IMR-90 (cell line): ENCODE measurements around the gene ARHGAP10. TPM values are rescaled to one million over a fixed set of nuclear protein-coding genes. Genes with fewer than 3 reads are reported as not detected.
"Not testable (repeated sequence)": the region's sequence is repeated elsewhere in the genome, so short reads cannot be mapped to it uniquely, and the experiment has no call there.

ENCODE experiments used
- ATAC-seq: fragments of 200-7000 bp; cut with Tn5 transposase; 2 replicates; pipeline ENCODE4 v1.9.1; 2020; ENCODE audit warnings: low read depth, mild to moderate bottlenecking, moderate library complexity
- BruUV-seq: library from RNA; stranded (reverse); fragments of 400-500 nt; replicated peaks from 2 replicates; lab custom pipeline; 2021; lab: Mats Ljungman, UMichigan
- CTCF ChIA-PET: fragments of 300-600 bp; formaldehyde crosslinking; extraction: SDS; loops from one replicate; lab custom pipeline; 2021; ENCODE audit warnings: antibody characterized with exemption; lab: Yijun Ruan, JAX
- POLR2A ChIA-PET: fragments of 300-600 bp; sonication (Branson Sonifier 250); formaldehyde crosslinking; loops from one replicate; lab custom pipeline; 2022; ENCODE audit warnings: antibody characterized with exemption; ENCODE audit not compliant: unreplicated experiment; lab: Charles Lee
- DNase-seq: peaks from one replicate; pipeline ENCODE4 v3.0.0; 2013
- H2AFZ ChIP-seq: replicated peaks from 2 replicates; pipeline ENCODE3; 2013; ENCODE audit warnings: low read length, mild to moderate bottlenecking; ENCODE audit not compliant: poor library complexity
- H2AK5ac ChIP-seq: 2 replicates; pipeline ENCODE4 v1.6.1; 2013; ENCODE audit warnings: low read depth, low read length, inconsistent platforms
- H2AK9ac ChIP-seq: replicated peaks from 2 replicates; pipeline ENCODE3; 2013; ENCODE audit warnings: mild to moderate bottlenecking, low read depth, low read length, moderate library complexity; ENCODE audit not compliant: poor library complexity
- H2BK120ac ChIP-seq: 2 replicates; pipeline ENCODE4 v1.6.1; 2013; ENCODE audit warnings: low read depth, low read length, inconsistent platforms
- H2BK15ac ChIP-seq: 3 replicates; pipeline ENCODE4 v1.6.1; 2013; ENCODE audit warnings: low read depth, low read length, inconsistent platforms
- H2BK20ac ChIP-seq: 2 replicates; pipeline ENCODE4 v1.6.1; 2013; ENCODE audit warnings: low read depth, mild to moderate bottlenecking, inconsistent platforms, low read length, moderate library complexity
- H2BK5ac ChIP-seq: 2 replicates; pipeline ENCODE4 v1.6.1; 2013; ENCODE audit warnings: mild to moderate bottlenecking, low read depth, low read length, inconsistent platforms; ENCODE audit not compliant: poor library complexity, severe bottlenecking
- H3K14ac ChIP-seq: replicated peaks from 2 replicates; pipeline ENCODE4 v1.6.1; 2013; ENCODE audit warnings: low read depth, low read length, inconsistent platforms
- H3K18ac ChIP-seq: 2 replicates; pipeline ENCODE4 v1.6.1; 2013; ENCODE audit warnings: low read depth, low read length, control low read depth
- H3K23ac ChIP-seq: 2 replicates; pipeline ENCODE4 v1.6.1; 2013; ENCODE audit warnings: low read depth, low read length, inconsistent platforms
- H3K27ac ChIP-seq: 2 replicates; pipeline ENCODE4 v1.5.1; 2013; ENCODE audit warnings: mild to moderate bottlenecking, control low read depth, low read length; ENCODE audit not compliant: insufficient read depth
- H3K27me3 ChIP-seq: 2 replicates; pipeline ENCODE4 v1.6.1; 2013; ENCODE audit warnings: low read length; ENCODE audit not compliant: control insufficient read depth, insufficient read depth
- H3K36me3 ChIP-seq: 2 replicates; pipeline ENCODE4 v1.6.1; 2013; ENCODE audit warnings: low read length, mixed read lengths; ENCODE audit not compliant: control insufficient read depth, insufficient read depth
- H3K4ac ChIP-seq: 2 replicates; pipeline ENCODE4 v1.6.1; 2013; ENCODE audit warnings: low read depth, low read length, inconsistent platforms
- H3K4me1 ChIP-seq: 2 replicates; pipeline ENCODE4 v1.6.1; 2013; ENCODE audit warnings: low read length, mixed read lengths; ENCODE audit not compliant: control insufficient read depth, insufficient read depth
- H3K4me2 ChIP-seq: 2 replicates; pipeline ENCODE4 v1.6.1; 2013; ENCODE audit warnings: low read depth, mild to moderate bottlenecking, control low read depth, low read length, moderate library complexity
- H3K4me3 ChIP-seq: 2 replicates; pipeline ENCODE4 v1.5.1; 2013; ENCODE audit warnings: low read depth, mild to moderate bottlenecking, control low read depth, low read length, moderate library complexity; ENCODE audit not compliant: insufficient read depth
- H3K56ac ChIP-seq: 2 replicates; pipeline ENCODE4 v1.6.1; 2013; ENCODE audit warnings: low read length, inconsistent platforms; ENCODE audit not compliant: insufficient read depth; ENCODE audit errors: extremely low read depth
- H3K79me1 ChIP-seq, 2 experiments: 2 replicates each; pipeline ENCODE4 v1.6.1; 2013; ENCODE audit warnings: low read length in 2 of 2, inconsistent platforms in 1 of 2, low read depth in 1 of 2
- H3K9ac ChIP-seq: 2 replicates; pipeline ENCODE4 v1.6.1; 2013; ENCODE audit warnings: low read depth, low read length, control low read depth
- H3K9me1 ChIP-seq: 2 replicates; pipeline ENCODE4 v1.6.1; 2013; ENCODE audit warnings: low read length, inconsistent platforms; ENCODE audit not compliant: insufficient read depth
- H3K9me3 ChIP-seq: 2 replicates; pipeline ENCODE4 v1.6.1; 2013; ENCODE audit warnings: low read length; ENCODE audit not compliant: control insufficient read depth, insufficient read depth
- H4K20me1 ChIP-seq: 2 replicates; pipeline ENCODE4 v1.6.1; 2013; ENCODE audit warnings: low read length, inconsistent platforms; ENCODE audit not compliant: insufficient read depth
- H4K5ac ChIP-seq: 2 replicates; pipeline ENCODE4 v1.6.1; 2013; ENCODE audit warnings: mild to moderate bottlenecking, low read depth, low read length, control low read depth
- H4K8ac ChIP-seq, 2 experiments: 2 replicates each; pipeline ENCODE4 v1.6.1; 2013; ENCODE audit warnings: low read depth in 2 of 2, low read length in 2 of 2, control low read depth in 1 of 2, inconsistent platforms in 1 of 2
- H4K91ac ChIP-seq: 2 replicates; pipeline ENCODE4 v1.6.1; 2013; ENCODE audit warnings: low read depth, low read length, inconsistent platforms; ENCODE audit not compliant: insufficient read depth
- ELK1 ChIP-seq: fragments of 150-350 bp; IDR thresholded peaks from 2 replicates; pipeline ENCODE4 v1.6.1; 2016; ENCODE audit warnings: low read depth, mild to moderate bottlenecking, low read length, moderate library complexity, borderline replicate concordance
- RCOR1 ChIP-seq: IDR thresholded peaks from 2 replicates; pipeline ENCODE4 v1.6.1; 2012; ENCODE audit warnings: mild to moderate bottlenecking, low read length, improper control_type of control experiment; ENCODE audit not compliant: insufficient replicate concordance
- SMC3 ChIP-seq: fragments of 150-350 bp; IDR thresholded peaks from 2 replicates; pipeline ENCODE4 v1.6.1; 2016; ENCODE audit warnings: low read depth, mild to moderate bottlenecking, antibody characterized with exemption, low read length, moderate library complexity
- WGBS, 2 experiments: methylation state at CpG; one replicate each; pipeline versions ENCODE4 v1.1.5 to v1.1.7; 2013; ENCODE audit warnings: missing lambda C conversion rate in 2 of 2; ENCODE audit not compliant: insufficient read length in 1 of 2; ENCODE audit errors: extremely low coverage in 2 of 2; 5-methylcytosine and 5-hydroxymethylcytosine counted together
- dilution Hi-C: fragments of 300-500 bp; cut with HindIII; formaldehyde crosslinking; loops from one replicate; pipeline ENCODE4 v1.14.3; 2018; ENCODE audit warnings: low sequenced_read_pairs; ENCODE audit not compliant: unreplicated experiment
- in situ Hi-C: fragments of 300-500 bp; cut with MboI; formaldehyde crosslinking; loops from 3 replicates; pipeline ENCODE4 v1.14.3; 2019; ENCODE audit warnings: low sequenced_read_pairs, inconsistent platforms, mixed read lengths
- intact Hi-C: fragments of 100-400 bp; cut with micrococcal nuclease; formaldehyde crosslinking; loops from 2 replicates; pipeline ENCODE4 v1.10.0; 2022
- polyA plus RNA-seq, 3 experiments: library from polyadenylated mRNA; depleted of rRNA; stranded (reverse); fragments of >200 nt; gene quantifications; 2 replicates each; pipeline ENCODE4 v1.2.3, GENCODE V29; 2012; ENCODE audit warnings: low replicate concordance in 1 of 3
- total RNA-seq: library from RNA; depleted of rRNA; stranded (reverse); fragments of >200 nt; gene quantifications from 2 replicates; pipeline ENCODE4 v1.2.3, GENCODE V29; 2012

The ARHGAP10 gene
- total and polyA plus RNA-seq, 2 of the 4 experiments (the other 2 are of a cell fraction): 27.1 to 29.4 TPM

- Histone ChIP-seq H3K18ac (no peak overlapping the region), H3K4ac (no peak overlapping the region), H2AFZ (no peak overlapping the region), H2BK15ac (no peak overlapping the region), H3K14ac (no peak overlapping the region), H3K23ac (no peak overlapping the region), H4K91ac (no peak overlapping the region), H3K4me3 (no peak overlapping the region), H3K56ac (no peak overlapping the region), H4K8ac (no peak overlapping the region), H2BK120ac (no peak overlapping the region), H2BK20ac (no peak overlapping the region), H3K9me1 (peaks cover 6% of the 10 kb centered on the region), H2AK5ac (no peak overlapping the region), H3K27me3 (no peaks in the 10 kb centered on the region), H4K5ac (no peak overlapping the region), H3K79me1 (peaks cover 10 to 24% of the 10 kb centered on the region in 2 experiments; a peak in 3 of 4 replicates), H2BK5ac (no peak overlapping the region), H3K4me1 (peaks cover 3% of the 10 kb centered on the region), H3K9me3 (no peaks in the 10 kb centered on the region), H4K20me1 (no peaks in the 10 kb centered on the region; the same call in 1 of the 2 replicates), H3K36me3 (peaks cover 7% of the 10 kb centered on the region), H3K4me2 (no peak overlapping the region), H2AK9ac (no peak overlapping the region), H3K27ac (no peak overlapping the region), H3K9ac (no peak overlapping the region)
- TF ChIP-seq RCOR1 (no peak), SMC3 (no peak), ELK1 (no peak)
- ATAC-seq (no peak), DNase-seq (no peak)
- intact Hi-C loops: no loop called here
- no CpG with 5 or more reads among the region's 3 CpGs for WGBS, 2 experiments
- CTCF ChIA-PET: no interaction called here
- POLR2A ChIA-PET: no interaction called here
- dilution Hi-C loops: no loop called here
- in situ Hi-C loops: no loop called here
- BruUV-seq: no TSS peak
These were observed 265.0 kb downstream of the ARHGAP10 start for GRCh38 chr4:147996859-147997258.

GRCh38 chr4:148000038-148000437, 268.1 kb downstream of the ARHGAP10 start:
- H3K9me3 ChIP-seq, H3K4me3 ChIP-seq, intact Hi-C loops, H2AK9ac ChIP-seq, H3K4ac ChIP-seq, H2BK15ac ChIP-seq, H3K9ac ChIP-seq, DNase-seq, POLR2A ChIA-PET, BruUV-seq, H3K36me3 ChIP-seq, H3K56ac ChIP-seq, H4K91ac ChIP-seq, in situ Hi-C loops, H2BK120ac ChIP-seq, H4K8ac ChIP-seq, H3K27ac ChIP-seq, H3K9me1 ChIP-seq, H2BK5ac ChIP-seq, ATAC-seq, H4K20me1 ChIP-seq, H3K23ac ChIP-seq, H2BK20ac ChIP-seq, H3K4me1 ChIP-seq, H2AFZ ChIP-seq, H3K4me2 ChIP-seq, H3K18ac ChIP-seq, H3K27me3 ChIP-seq, H4K5ac ChIP-seq, dilution Hi-C loops, H3K14ac ChIP-seq, H2AK5ac ChIP-seq: not testable (repeated sequence)
- CTCF ChIA-PET: interaction anchor here (1.1 kb wide), 1 partner anchor 16 kb away, joined by 3 read pairs; no protein-coding TSS in a partner anchor
- H3K79me1 ChIP-seq: peaks cover 15 to 21% of the 10 kb centered on the region in 2 experiments
- WGBS, 2 experiments: no CpG with 5 or more reads among the region's 1 CpG
